GM19099 (cell line): Measurements from ENCODE around the gene TENM4.

Source experiments
- POLR2A ChIP-seq: IDR thresholded peaks from 3 replicates; pipeline ENCODE4 v1.6.1; 2011; ENCODE audit warnings: low read depth; ENCODE audit not compliant: insufficient read length; ENCODE audit errors: extremely low read depth

Gene TENM4

GRCh38 chr11:78981153-78981552, 459.7 kb downstream of the TENM4 start:
- TF ChIP-seq POLR2A = no peak

GRCh38 chr11:78978831-78979230, 462.0 kb downstream of the TENM4 start:
- TF ChIP-seq POLR2A = no peak

DNA sequence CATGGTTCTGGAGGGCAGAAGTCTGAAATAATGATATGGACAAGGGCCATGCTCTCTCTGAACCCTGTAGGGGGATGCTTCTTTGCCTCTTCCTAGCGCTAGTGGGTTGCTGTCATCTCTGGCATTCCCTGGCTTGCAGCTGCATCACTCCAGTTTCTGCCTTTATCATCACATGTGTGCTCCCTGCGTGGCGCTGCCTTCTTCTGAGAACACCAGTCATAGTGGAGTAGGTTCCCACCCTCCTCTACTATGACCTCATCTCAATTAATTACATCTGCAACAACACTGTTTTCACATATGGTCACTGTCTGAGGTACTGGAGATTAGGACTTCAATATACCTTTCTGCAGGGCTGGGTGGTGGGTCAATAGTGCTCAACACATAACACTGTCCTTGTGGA, 463.8 kb downstream of the TENM4 start:
- no peak for TF ChIP-seq POLR2A

GRCh38 chr11:78975081-78975480, 465.7 kb downstream of the TENM4 start:
- no peak for TF ChIP-seq POLR2A

GRCh38 chr11:78973876-78974275, 467.0 kb downstream of the TENM4 start:
- no peak for TF ChIP-seq POLR2A

DNA sequence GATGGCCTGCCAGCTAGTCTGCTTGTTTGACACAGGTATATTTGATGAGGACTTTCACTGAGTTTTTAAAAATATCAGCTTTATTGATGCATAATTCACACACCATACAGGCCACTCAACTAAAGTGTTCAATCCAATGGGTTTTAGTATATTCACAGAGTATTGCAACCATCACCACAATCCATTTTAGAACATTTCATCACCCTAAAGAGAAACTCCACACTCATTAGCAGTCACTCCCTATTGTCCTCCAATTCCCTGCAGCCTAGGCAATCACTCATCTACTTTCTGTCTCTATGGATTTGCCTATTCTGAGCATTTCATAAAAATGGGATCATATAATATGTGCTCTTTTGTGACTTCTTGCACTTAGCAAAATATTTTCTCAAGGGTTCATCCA, 468.2 kb downstream of the TENM4 start:
- TF ChIP-seq POLR2A = no peak

DNA sequence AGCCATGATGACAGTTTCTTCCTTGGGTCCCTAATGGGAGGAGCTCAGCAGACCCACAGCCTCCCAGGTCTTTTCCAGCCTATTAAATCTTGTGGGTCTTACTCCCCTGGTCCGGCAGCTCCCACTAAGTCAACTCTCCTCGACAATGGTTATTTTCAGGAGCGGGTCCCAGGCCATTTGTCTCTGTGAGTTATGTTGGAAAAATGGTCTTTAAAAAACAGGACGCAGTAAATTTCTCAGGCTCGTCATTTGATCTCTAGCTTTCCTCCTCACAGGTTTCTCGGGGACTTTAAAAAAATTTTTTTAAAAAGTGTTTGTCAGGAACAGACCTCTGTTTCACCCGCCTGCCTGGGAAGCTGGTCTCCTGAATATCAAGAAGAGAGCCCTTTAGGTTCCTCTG, 468.7 kb downstream of the TENM4 start:
- no peak for TF ChIP-seq POLR2A

DNA sequence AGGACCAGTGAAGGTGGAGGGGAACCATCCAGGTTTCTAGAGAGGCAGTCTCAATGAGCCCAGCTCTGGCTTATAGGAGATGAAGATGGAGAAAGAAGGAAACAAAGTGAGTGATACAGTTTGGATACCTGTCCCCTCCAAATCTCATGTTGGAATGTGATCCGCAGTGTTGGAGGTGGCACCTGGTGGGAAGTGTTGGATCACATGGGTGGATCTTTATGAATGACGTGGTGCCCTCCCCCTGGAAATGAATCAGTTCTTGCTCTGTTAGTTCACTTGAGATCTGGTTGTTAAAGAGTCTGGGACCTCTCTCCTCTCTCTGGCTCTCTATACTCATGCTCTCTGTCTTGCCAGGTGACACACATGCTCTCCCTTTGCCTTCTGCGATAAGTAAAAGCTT, 473.0 kb downstream of the TENM4 start:
- TF ChIP-seq POLR2A = no peak

- no peak for TF ChIP-seq POLR2A
Observed at GRCh38 chr11:78965432-78965831, 475.4 kb downstream of the TENM4 start.

- no peak for TF ChIP-seq POLR2A
Observed at GRCh38 chr11:78961937-78962701, 478.7 kb downstream of the TENM4 start.

DNA sequence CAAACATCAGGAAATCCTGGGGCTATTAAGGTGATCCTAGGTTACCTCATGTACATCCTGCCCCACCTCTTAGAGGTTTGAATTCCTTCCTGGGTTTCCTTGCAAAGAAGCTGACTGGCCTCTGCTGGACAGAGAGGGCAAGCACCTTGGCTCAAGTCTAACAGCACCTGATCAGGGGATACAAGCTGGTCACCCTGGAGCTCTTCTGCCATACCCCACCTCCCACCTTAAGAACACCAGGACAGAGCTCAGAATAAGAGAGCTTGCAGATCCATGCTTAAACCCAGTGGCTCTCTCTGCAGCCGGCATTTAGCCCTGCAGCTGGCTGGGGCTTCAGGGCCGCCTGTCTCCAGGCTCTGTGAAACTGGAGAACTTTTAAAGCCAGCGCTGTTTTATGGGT, 479.6 kb downstream of the TENM4 start:
- TF ChIP-seq POLR2A = no peak

- TF ChIP-seq POLR2A = no peak
Observed at GRCh38 chr11:78958444-78958843, 482.4 kb downstream of the TENM4 start.

GRCh38 chr11:78957476-78958245, 483.2 kb downstream of the TENM4 start:
- no peak for TF ChIP-seq POLR2A

- TF ChIP-seq POLR2A = no peak
Observed at GRCh38 chr11:78954696-78955095, 486.1 kb downstream of the TENM4 start.

- TF ChIP-seq POLR2A = no peak
Observed at GRCh38 chr11:78954261-78954660, 486.6 kb downstream of the TENM4 start.

DNA sequence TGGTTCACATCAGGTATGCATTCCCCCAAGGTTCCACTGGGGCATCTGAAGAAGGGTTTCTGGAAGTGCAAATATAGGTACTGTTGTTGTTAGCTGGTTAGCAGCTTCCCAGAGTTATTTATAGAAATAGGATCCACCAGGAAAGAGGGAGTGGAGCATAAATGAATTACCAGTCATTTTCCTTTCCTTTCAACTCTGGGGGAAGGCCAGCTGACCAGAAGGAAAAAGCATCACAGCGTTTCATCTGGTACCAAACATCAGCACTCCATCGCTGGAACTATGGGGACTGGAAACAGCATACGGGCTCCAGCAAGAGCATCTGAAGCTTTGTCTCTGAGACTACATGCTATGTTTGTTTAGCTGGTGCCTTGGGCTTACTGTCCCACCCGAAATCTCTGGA, 487.9 kb downstream of the TENM4 start:
- no peak for TF ChIP-seq POLR2A
